Measurements from ENCODE around the gene FAAP20.

Gene FAAP20

DNA sequence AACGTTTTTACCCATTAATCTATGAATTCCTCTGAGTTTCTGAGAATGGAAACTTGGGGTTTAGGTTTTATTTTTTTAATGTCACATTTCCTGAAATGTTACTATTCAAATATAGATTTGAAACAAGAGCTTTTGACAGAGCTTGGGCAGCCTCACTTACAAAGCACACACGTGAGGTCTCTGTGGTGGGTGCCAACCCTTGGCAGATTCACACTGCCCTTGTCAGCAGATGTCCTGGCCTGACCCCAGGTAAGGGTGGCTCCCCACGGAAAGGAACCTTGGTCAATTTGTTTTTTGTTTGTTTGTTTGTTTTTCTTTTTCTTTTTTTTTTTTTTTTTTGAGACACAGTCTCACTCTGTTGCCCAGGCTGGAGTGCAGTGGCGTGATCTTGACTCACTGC lies 53.5 kb downstream of the FAAP20 start:
- DNase-seq (ENCODE audit: low read depth) = no peak
- in situ Hi-C loops (cut with HindIII; ENCODE audit: low sequenced_read_pairs) = no loop called here
- TF ChIP-seq, protein P1, sequence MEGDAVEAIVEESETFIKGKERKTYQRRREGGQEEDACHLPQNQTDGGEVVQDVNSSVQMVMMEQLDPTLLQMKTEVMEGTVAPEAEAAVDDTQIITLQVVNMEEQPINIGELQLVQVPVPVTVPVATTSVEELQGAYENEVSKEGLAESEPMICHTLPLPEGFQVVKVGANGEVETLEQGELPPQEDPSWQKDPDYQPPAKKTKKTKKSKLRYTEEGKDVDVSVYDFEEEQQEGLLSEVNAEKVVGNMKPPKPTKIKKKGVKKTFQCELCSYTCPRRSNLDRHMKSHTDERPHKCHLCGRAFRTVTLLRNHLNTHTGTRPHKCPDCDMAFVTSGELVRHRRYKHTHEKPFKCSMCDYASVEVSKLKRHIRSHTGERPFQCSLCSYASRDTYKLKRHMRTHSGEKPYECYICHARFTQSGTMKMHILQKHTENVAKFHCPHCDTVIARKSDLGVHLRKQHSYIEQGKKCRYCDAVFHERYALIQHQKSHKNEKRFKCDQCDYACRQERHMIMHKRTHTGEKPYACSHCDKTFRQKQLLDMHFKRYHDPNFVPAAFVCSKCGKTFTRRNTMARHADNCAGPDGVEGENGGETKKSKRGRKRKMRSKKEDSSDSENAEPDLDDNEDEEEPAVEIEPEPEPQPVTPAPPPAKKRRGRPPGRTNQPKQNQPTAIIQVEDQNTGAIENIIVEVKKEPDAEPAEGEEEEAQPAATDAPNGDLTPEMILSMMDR (IDR thresholded peaks at IDR 0.05; ENCODE audit: low read depth, low read length, missing control alignments) = no peak
- no peak overlapping the region for H3K4me3 ChIP-seq (ENCODE audit: low read depth, low read length)

Measured in astrocyte of the cerebellum (primary cell).